Muscle layer of duodenum (tissue), 2 donors: Measurements from ENCODE around the gene SH3RF1.

Experiments used
- H3K27ac ChIP-seq: one replicate; pipeline ENCODE4 v1.7.0; 2013; ENCODE audit warnings: mild to moderate bottlenecking, low read length
- H3K27me3 ChIP-seq: one replicate; pipeline ENCODE4 v1.7.0; 2013; ENCODE audit warnings: low read depth, mild to moderate bottlenecking, control low read depth, low read length
- H3K36me3 ChIP-seq, 2 donors: one replicate each; pipeline ENCODE4 v1.7.0; 2013; ENCODE audit warnings: low read length in 2 of 2, control low read depth in 1 of 2, mild to moderate bottlenecking in 1 of 2; ENCODE audit not compliant: insufficient read depth in 2 of 2, control insufficient read depth in 1 of 2
- H3K4me1 ChIP-seq, 2 donors: one replicate each; pipeline ENCODE4 v1.7.0; 2013; ENCODE audit warnings: low read length in 2 of 2, mild to moderate bottlenecking in 2 of 2, control low read depth in 1 of 2, moderate library complexity in 1 of 2; ENCODE audit not compliant: insufficient read depth in 2 of 2, control insufficient read depth in 1 of 2
- H3K4me3 ChIP-seq, 2 donors: one replicate each; pipeline ENCODE4 v1.7.0; 2013; ENCODE audit warnings: low read length in 2 of 2, low read depth in 1 of 2, mild to moderate bottlenecking in 1 of 2
- H3K9me3 ChIP-seq, 2 donors: one replicate each; pipeline ENCODE4 v1.7.0; 2013; ENCODE audit warnings: low read length in 2 of 2, control low read depth in 1 of 2, mild to moderate bottlenecking in 1 of 2; ENCODE audit not compliant: control insufficient read depth in 1 of 2
- donor health status: healthy.

Gene SH3RF1

DNA sequence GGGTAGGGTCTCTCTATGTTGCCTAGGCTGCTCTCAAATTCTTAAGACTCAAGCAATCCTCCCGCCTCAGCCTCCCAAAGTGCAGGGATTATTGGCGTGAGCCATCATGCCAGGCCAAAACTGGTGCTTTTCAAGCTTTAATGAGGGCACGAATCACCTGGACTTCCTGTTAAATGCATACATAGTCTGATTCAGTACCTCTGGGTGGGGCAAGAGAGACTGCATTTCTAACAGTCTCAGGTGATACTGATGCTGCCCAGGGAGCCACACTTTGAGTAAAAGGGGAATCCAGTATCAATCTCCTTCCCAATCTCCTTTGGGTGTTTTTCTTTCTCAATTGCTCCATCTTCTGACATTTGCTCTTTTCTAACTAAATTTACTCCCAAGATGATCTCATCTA is 96.5 kb downstream of the SH3RF1 start:
- Histone ChIP-seq H3K9me3 (no peaks in the 10 kb centered on the region), H3K4me3 (no peak overlapping the region), H3K27me3 (no peaks in the 10 kb centered on the region), H3K36me3 (no peaks in the 10 kb centered on the region), H3K27ac (no peak overlapping the region), H3K4me1 (peaks cover 0 to 5% of the 10 kb centered on the region in 2 donors)

DNA sequence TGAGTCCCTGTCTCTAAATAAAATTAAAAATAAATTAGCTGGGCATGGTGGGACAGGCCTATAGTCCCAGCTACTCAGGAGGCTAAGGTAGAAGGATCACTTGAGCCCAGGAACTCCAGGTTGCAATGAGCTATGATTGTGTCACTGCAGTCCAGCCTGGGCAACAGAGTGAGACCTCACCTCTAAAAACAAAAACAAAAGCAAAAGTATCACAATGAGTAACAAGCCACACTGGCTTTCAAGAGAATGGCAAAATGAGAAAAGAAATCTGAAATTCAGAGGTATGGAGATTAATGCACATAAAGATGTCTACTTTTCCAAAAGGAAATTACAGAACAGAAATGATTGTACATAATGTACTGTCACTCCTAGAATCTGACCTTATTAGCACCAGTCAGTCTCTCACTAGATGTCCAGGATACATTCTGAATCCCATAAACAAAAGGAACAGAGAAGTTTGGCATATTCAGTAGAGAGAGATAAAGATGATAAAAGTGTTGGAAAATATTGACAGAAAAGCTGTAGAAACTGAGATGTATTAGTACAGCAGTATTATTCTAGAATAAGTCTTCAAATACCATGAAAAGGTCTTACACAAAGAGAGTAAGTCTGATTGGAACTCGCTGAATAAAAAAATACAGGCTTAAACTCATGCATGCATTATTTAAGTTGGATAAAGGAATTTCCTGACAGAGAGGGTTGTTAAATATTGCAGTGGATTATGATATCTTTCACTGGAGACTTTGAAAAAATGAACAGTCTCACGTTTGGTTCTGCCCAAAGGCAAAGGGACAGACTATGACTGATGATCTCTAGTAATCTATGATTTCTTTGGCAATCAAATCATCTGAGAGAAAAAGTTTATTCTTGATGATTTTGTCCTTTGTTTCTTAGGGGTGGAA is 102.5 kb downstream of the SH3RF1 start:
- Histone ChIP-seq H3K27ac (no peak overlapping the region), H3K27me3 (no peaks in the 10 kb centered on the region), H3K36me3 (no peaks in the 10 kb centered on the region), H3K4me3 (no peak overlapping the region), H3K9me3 (no peaks in the 10 kb centered on the region), H3K4me1 (peaks cover 0 to 5% of the 10 kb centered on the region in 2 donors)

DNA sequence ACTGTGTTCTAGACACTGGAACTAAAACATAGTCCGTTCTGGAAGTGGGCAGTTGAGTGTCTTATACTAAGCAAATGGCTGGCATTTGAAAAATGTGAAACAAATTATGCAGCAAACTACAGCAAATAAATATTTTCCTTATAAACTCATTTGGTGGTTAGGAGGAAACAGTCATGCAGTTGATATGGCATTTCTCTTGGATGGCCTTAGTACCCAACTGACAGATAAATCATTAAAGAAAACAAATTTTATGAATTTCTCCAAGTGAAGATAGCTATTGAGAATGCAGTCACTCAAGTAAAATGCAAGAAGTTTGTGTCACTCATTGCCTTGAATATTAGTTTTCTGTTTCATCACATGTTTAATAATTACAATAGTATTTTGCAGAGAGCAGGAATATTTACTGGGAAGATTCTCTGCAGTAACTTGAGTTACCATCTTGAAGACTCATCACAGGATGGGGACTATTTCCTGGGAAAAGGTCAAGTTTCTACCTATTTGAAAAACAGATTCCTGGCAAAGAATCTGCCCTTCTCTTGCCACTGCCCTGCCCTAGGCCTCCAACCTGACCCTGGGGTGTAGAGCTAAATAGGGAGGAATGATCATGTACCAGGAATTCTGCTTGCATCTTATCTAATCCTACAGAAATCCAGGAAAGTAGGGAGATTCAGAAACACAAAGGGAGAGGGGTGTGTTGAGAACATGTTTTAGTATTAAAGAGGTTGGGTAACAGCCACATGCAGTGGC is 105.9 kb downstream of the SH3RF1 start:
- Histone ChIP-seq H3K27ac (no peak overlapping the region), H3K36me3 (no peaks in the 10 kb centered on the region), H3K9me3 (no peaks in the 10 kb centered on the region)

DNA sequence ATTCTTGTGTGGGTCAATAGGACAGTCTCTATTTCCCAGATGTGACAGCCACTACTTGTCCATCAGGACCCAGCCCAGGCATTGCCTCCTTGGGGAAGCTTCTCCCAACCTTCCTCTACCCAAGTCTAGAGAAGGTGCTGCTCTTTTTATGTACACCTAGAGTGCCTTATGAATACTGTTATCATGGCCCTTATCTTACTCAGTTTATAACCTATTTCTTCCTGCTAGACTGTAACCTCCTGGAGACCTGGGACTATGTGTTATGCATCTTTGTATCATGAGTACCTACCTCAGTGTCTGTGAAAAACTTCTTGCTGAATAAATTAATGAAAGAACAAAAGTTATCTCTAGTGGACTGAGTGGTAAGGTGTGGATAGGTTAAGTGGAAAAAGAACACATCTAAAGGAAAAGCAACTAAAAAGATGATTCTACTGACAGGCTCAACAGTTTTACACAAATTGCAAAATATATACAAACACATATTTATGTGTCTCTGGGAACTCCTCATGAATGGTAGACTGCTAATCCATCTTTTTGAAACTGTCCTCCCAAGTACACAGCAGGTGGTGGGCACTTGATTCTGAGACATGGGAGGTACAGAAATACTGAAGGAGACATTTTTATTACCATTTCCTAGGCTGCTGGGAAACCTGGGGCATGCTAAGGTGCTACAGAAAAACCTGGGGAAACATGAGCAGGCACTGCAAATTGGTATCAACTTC is 106.6 kb downstream of the SH3RF1 start:
- Histone ChIP-seq H3K27ac (no peak overlapping the region), H3K27me3 (no peaks in the 10 kb centered on the region), H3K9me3 (no peaks in the 10 kb centered on the region), H3K36me3 (no peaks in the 10 kb centered on the region), H3K4me1 (peaks cover 6 to 16% of the 10 kb centered on the region in 2 donors), H3K4me3 (no peak overlapping the region)

More for the DNA sequence above, 105.9 kb downstream of the SH3RF1 start:
- Histone ChIP-seq H3K4me1 (peaks cover 6 to 11% of the 10 kb centered on the region in 2 donors), H3K4me3 (no peak overlapping the region), H3K27me3 (no peaks in the 10 kb centered on the region)

DNA sequence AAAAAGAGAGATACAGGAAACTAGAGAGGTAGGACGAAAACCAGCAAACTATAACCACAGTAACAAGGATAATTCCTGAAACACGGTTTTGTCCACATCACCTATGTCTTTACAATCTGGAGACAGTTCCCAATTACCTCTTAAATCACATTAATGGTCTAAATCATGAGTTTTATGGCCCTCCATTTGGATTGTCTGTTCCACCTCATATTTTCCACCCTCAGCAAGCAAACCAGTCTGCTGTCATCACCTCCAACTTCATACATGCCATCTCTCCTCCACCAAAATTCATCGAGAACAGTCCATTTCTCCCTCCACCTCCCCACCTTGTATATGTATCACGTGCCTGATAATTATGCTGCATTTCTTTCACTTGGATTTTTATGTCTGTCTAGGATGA is 107.3 kb downstream of the SH3RF1 start:
- Histone ChIP-seq H3K27ac (no peak overlapping the region), H3K4me1 (peaks cover 6 to 16% of the 10 kb centered on the region in 2 donors), H3K4me3 (no peak overlapping the region), H3K27me3 (no peaks in the 10 kb centered on the region), H3K9me3 (no peaks in the 10 kb centered on the region), H3K36me3 (no peaks in the 10 kb centered on the region)

DNA sequence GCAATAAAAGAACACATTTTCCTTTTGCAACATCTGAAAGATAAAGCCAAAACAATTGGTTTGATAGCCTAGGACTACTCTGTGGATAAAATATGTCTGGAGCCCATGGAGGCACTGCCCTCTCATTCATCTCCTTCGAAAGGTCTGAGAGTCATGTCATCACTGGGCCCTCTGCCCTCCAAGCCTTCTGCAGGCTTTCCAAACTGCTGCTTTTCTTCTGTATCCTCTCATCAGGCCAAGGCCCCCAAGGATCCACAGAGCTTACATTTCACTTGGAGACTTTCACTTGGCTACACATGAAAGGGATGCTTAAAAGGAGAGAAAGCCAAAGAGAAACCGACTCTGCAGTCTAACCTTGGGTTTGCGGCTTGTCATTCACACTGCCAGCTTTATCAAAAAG is 109.9 kb downstream of the SH3RF1 start:
- Histone ChIP-seq H3K27ac (no peak overlapping the region), H3K4me3 (no peak overlapping the region), H3K36me3 (no peaks in the 10 kb centered on the region), H3K9me3 (no peaks in the 10 kb centered on the region), H3K27me3 (no peaks in the 10 kb centered on the region), H3K4me1 (peaks cover 6 to 16% of the 10 kb centered on the region in 2 donors)

DNA sequence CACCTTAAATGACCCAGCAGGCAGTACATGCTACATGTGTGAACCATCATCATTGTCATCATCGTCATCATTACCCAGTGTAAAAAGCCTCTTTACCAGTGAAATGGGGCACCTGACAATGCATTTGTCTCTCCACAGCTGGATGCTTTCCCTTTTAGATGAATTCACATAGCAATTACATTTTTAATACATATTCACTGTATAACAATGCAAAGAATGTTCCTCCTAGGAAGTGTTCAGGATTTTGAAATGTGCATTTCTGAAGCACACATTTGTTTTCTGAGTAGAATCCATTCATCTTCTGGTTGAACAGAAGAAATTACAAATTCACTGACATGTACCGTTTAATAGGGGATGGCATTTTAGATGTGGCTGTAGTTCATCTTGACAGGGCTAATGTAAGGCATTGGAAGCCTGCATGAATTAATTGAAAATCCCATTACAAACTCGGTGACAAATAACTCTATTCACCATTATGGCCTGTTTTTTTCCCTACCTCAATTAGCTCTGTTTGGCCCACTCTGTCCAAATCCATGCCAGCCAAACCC is 111.1 kb downstream of the SH3RF1 start:
- Histone ChIP-seq H3K9me3 (no peaks in the 10 kb centered on the region), H3K27me3 (no peaks in the 10 kb centered on the region), H3K27ac (no peak overlapping the region), H3K36me3 (no peaks in the 10 kb centered on the region), H3K4me1 (peaks cover 6 to 17% of the 10 kb centered on the region in 2 donors), H3K4me3 (no peak overlapping the region)

DNA sequence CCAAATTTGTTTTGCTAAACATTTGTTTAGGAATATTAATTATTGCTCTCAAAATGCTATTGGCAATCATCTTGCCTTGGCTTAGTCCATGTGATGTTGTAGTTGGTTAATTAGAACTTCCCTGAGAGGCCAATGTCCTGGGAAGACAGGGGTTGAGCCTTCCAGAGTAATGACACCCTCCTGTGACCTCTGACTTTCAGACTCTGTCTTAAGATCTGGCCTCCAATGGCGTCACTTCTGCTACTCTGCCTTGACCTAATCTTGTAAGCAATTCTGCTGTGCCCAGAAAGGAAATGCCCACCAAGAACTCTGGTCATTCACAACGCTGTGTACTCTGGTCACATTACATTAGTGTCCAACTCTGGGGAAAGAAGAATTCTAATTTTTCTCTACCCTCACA is 111.9 kb downstream of the SH3RF1 start:
- H3K27ac ChIP-seq: no peak overlapping the region
- peaks cover 6 to 19% of the 10 kb centered on the region in 2 donors for H3K4me1 ChIP-seq
- H3K27me3 ChIP-seq: no peaks in the 10 kb centered on the region
- peaks cover 0 to 2% of the 10 kb centered on the region in 2 donors for H3K36me3 ChIP-seq
- no peak overlapping the region for H3K4me3 ChIP-seq
- H3K9me3 ChIP-seq: no peaks in the 10 kb centered on the region

DNA sequence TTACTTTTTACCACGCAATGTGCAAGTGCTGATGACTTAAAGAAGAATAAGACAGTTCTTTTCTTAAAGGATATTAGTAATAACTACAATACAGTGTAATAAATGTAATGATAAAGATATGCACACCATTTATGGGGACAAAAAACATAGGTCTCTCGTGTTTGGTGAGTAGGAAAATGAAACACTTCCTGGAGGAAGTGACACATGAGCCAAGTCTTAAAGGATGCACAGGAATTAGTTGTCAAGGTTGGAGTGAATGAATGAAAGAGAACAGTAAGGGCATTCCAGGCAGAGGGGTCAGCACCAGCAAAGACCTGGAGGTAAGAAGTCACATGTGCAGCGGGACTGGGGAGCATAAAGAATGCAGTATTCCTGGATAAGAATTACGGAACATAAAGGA is 112.7 kb downstream of the SH3RF1 start:
- no peaks in the 10 kb centered on the region for H3K27me3 ChIP-seq
- no peak overlapping the region for H3K27ac ChIP-seq
- no peak overlapping the region for H3K4me3 ChIP-seq
- no peaks in the 10 kb centered on the region for H3K9me3 ChIP-seq
- H3K4me1 ChIP-seq: peaks cover 6 to 19% of the 10 kb centered on the region in 2 donors
- H3K36me3 ChIP-seq: peaks cover 0 to 5% of the 10 kb centered on the region in 2 donors

DNA sequence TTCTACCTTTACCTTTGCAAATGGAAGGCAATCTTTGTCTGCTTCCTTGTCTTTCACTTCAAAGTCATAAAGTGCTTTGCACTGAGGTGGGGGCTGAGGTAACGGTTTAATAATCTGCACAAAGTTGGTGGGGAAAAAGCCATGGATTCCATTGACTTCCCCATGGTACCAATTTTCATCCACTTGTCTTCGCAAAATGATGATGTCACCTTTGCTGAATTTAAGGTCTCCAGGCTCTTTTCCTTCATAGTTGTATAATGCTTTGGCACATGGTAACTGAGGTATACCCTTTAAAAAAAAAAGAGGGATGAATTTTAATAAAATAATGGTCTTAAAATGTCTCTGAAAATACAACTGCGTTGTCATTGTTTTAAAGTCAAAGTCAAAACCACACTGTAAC is 114.4 kb downstream of the SH3RF1 start:
- H3K4me3 ChIP-seq: no peak overlapping the region
- no peaks in the 10 kb centered on the region for H3K27me3 ChIP-seq
- H3K4me1 ChIP-seq: peaks cover 6 to 19% of the 10 kb centered on the region in 2 donors
- peaks cover 5% of the 10 kb centered on the region in 2 donors for H3K36me3 ChIP-seq
- no peaks in the 10 kb centered on the region for H3K9me3 ChIP-seq
- H3K27ac ChIP-seq: no peak overlapping the region

DNA sequence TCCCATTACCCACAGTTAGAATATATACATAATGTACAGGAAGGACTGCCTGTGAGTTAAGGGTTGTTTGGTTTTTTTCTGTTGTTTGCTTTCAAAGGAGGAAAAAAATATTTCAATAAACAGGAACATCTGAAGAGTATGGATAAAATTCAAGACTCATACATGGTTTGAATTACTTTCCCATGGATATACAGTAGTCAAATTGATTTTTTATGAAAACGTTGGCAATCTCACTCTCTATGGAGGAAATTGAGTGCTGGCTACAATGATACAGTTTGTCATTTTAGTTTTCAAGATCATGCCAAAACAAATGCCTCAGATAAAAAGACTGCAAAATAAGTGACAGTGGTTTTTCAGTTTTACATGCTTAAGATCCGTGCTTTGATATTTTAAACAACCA is 116.6 kb downstream of the SH3RF1 start:
- Histone ChIP-seq H3K27ac (no peak overlapping the region), H3K36me3 (peaks cover 5% of the 10 kb centered on the region in 2 donors)

More for the DNA sequence above, 116.6 kb downstream of the SH3RF1 start:
- no peaks in the 10 kb centered on the region for H3K9me3 ChIP-seq
- H3K4me1 ChIP-seq: peaks cover 0 to 4% of the 10 kb centered on the region in 2 donors
- H3K4me3 ChIP-seq: no peak overlapping the region
- H3K27me3 ChIP-seq: no peaks in the 10 kb centered on the region
